NOMO-1 treated with dmso at 0.1 percent for 144 hours (cell line): Measurements from ENCODE around the gene SELL.
"Not testable (repeated sequence)": the region's sequence is repeated elsewhere in the genome, so short reads cannot be mapped to it uniquely, and the experiment has no call there.

Source experiments
- DNase-seq: peaks from one replicate; lab custom pipeline; 2025; ENCODE audit not compliant: unreplicated experiment; lab: John Stamatoyannopoulos, UW

The SELL gene

DNA sequence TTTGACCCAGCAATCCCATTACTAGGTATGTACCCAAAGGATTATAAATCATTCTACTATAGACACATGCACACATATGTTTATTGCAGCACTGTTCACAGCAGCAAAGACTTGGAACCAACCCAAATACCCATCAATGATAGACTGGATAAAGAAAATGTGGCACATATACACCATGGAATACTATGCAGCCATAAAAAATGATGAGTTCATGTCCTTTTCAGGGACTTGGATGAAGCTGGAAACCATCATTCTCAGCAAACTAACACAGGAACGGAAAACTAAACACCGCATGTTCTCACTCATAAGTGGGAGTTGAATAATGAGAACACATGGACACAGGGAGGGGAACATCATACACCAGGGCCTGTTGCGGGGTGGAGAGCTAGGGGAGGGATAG is 41.2 kb downstream of the SELL start:
- DNase-seq: not testable (repeated sequence)

GRCh38 chr1:169667699-169668596 is 43.5 kb downstream of the SELL start:
- not testable (repeated sequence) for DNase-seq

DNA sequence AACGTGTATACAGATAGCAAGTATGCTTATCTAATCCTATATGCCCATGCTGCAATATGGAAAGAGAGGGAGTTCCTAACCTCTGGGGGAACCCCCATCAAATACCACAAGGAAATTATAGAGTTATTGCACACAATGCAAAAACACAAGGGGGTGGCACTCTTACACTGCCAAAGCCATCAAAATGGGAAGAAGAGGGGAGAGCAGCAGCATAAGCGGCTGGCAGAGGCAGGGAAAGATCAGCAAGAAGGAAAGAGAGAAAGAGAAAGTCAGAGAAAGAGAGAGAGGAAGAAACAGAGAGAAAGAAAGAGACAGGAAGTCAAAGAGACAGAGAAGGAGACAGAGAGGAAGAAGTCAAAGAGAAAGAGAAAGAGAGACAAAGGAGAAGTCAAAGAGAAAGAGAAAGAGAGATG is 44.2 kb downstream of the SELL start:
- DNase-seq: not testable (repeated sequence)

- DNase-seq: not testable (repeated sequence)
Measured at GRCh38 chr1:169662680-169663079, 48.7 kb downstream of the SELL start.

- DNase-seq: not testable (repeated sequence)
Measured at GRCh38 chr1:169661066-169661465, 50.4 kb downstream of the SELL start.

GRCh38 chr1:169658777-169659176 is 52.6 kb downstream of the SELL start:
- not testable (repeated sequence) for DNase-seq

- DNase-seq: no peak
Measured at GRCh38 chr1:169653873-169654272, 57.5 kb downstream of the SELL start.

DNA sequence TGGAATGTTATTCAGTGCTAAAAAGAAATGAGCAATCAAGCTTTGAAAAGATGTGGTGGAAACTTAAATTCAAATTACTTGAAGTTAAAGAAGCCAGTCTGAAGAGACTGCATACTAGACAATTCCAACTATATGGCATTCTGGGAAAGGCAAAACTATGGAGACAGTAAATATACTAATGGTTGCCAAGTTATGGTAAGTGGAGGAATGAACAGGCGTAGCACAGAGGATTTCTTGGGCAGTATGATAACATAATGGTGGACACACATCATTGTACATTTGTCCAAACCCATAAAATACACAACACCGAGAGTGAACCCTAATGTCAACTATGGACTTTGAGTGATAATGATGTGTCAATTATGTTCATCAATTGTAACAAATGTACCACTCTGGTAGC is 60.4 kb downstream of the SELL start:
- no peak for DNase-seq

- DNase-seq: no peak
Measured at GRCh38 chr1:169650551-169650950, 60.9 kb downstream of the SELL start.

DNA sequence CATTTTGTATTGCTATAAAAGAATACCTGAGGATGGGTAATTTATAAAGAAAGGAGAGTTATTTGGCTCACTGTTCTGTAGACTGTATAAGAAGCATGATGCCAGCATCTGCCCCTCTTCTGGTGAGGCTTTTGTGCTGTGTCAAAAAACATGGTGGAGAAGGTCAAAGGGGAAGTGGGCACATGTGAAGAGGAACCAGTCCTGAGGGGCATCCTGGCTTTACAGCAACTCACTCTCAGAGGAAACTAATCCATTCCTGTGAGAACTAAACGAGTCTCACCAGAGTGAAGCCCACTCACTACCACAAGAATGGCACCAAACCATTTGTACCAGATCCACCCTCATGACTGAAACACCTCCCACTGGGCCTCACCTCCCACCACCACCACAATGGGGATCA is 62.7 kb downstream of the SELL start:
- no peak for DNase-seq

DNA sequence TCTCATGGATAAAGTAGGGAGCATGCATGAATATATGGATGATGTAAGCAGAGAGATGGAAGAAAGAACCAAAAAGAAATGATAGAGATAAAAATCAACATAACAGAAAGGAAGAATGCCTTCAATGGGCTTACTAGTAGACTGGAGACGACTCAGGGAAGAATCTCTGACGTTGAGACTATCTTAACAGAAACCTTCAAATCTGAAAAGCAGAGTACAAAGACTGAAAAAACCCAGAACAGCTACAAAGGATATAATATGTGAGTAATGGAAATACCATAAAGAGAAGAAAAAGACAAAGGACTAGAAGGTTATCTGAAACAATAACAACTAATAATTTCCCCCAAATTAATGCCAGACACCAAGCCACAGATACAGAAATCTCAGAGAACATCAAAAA is 63.2 kb downstream of the SELL start:
- DNase-seq: no peak

- DNase-seq: no peak
Measured at GRCh38 chr1:169647512-169647911, 63.9 kb downstream of the SELL start.

DNA sequence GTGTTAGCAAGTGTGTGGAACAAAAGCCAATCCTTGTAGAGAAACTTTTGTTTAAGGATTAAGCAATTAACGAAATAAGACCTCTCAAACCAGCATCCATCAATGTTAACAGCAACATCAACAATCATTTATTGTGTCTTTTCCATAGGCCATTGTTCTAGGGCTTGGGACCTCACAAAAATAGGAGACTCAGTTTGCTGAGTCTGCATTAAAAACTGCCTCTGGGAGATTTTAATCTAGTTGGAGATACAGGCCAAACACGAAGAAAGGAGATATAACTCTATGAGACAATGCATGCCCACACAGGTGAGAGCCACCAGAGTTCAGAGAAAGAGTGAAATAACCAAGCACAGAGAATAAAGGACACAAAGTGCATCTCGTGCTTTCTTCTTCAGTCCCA is 67.1 kb downstream of the SELL start:
- DNase-seq: no peak
